ENCODE measurements around the gene IFNL1. TPM values are rescaled to one million over a fixed set of nuclear protein-coding genes. Genes with fewer than 3 reads are reported as not detected.
A peak's percentile ranks its signal among the peaks of the same experiment; 100 is the strongest.
"Not testable (repeated sequence)": the region's sequence is repeated elsewhere in the genome, so short reads cannot be mapped to it uniquely, and the experiment has no call there.

Gene IFNL1
- total RNA-seq, 1 donor from 2014 or later, result not detected

DNA sequence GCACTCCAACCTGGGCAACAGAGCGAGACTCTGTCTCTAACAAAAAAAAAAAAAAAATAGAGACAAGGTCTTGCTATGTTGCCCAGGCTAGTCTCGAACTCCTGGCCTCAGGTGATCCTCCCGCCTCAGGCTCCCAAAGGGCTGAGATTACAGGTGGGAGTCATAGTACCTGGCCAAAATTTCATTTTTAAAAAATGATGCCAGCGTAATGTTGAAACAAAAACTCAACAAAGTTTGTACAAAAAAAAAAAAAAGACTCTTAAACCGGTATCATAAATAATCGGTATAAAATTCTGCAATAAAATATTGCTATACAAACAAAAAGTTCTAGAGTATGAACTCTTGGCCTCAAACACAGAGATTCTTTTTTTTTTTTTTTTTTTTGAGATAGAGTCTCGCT is 36.1 kb downstream of the IFNL1 start:
- H3K4me1 ChIP-seq, result peaks cover 4% of the 10 kb centered on the region
- intact Hi-C loops (cut with DNase I), result no loop called here
- no peak overlapping the region for H3K27ac ChIP-seq
- no peak overlapping the region for H3K4me3 ChIP-seq
- TF ChIP-seq, protein P1, sequence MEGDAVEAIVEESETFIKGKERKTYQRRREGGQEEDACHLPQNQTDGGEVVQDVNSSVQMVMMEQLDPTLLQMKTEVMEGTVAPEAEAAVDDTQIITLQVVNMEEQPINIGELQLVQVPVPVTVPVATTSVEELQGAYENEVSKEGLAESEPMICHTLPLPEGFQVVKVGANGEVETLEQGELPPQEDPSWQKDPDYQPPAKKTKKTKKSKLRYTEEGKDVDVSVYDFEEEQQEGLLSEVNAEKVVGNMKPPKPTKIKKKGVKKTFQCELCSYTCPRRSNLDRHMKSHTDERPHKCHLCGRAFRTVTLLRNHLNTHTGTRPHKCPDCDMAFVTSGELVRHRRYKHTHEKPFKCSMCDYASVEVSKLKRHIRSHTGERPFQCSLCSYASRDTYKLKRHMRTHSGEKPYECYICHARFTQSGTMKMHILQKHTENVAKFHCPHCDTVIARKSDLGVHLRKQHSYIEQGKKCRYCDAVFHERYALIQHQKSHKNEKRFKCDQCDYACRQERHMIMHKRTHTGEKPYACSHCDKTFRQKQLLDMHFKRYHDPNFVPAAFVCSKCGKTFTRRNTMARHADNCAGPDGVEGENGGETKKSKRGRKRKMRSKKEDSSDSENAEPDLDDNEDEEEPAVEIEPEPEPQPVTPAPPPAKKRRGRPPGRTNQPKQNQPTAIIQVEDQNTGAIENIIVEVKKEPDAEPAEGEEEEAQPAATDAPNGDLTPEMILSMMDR (IDR thresholded peaks at IDR 0.05), result no peak
- TF ChIP-seq POLR2AphosphoS5 (IDR thresholded peaks at IDR 0.05; ENCODE audit: insufficient read depth in 1 of 2, low read depth in 1 of 2) (no peak), POLR2A (IDR thresholded peaks at IDR 0.05) (no peak)
- no peaks in the 10 kb centered on the region for H3K27me3 ChIP-seq
- DNase-seq (ENCODE audit: extremely low spot score in 2 of 2), result no peak
- no peaks in the 10 kb centered on the region for H3K36me3 ChIP-seq
- no peaks in the 10 kb centered on the region for H3K9me3 ChIP-seq

DNA sequence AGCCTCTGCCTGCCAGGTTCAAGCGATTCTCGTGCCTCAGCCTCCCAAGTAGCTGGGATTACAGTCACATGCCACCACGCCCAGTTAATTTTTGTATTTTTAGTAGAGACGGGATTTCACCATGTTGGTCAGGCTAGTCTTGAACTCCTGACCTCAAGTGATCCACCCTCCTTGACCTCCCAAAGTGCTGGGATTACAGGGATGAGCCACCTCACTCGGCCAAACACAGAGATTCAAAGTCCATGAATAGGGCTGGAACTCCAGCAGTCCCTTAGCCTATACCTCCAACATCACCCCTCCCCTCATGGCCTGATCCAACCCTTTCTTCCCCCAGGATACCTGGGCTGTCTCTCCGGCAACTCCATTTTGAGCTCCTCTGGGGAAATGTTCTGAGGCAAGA is 36.5 kb downstream of the IFNL1 start:
- H3K4me3 ChIP-seq; H3K9me3 ChIP-seq; H3K27ac ChIP-seq; H3K36me3 ChIP-seq; intact Hi-C loops (cut with DNase I); H3K27me3 ChIP-seq; H3K4me1 ChIP-seq; DNase-seq (ENCODE audit: extremely low spot score in 2 of 2): not testable (repeated sequence)

DNA sequence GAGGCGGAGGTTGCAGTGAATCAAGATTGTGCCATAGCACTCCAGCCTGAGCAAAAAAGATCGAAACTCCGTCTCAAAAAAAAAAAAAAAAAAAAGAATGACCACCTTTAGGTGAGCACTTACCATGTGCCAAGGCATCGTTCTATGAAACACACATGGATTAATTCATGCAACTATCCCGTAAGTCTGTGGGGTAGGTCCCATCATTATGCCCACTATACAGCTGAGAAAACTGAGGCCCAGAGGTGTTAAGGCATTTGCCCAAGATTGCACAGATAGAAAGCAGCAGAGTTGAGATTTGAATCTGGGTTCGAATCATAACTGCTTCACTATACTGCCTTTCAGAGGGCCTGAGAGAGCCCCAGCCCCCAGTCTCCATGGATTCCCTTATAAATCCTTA is 37.3 kb downstream of the IFNL1 start:
- Histone ChIP-seq H3K9me3 (no peaks in the 10 kb centered on the region), H3K4me1 (no peaks in the 10 kb centered on the region), H3K4me3 (no peak overlapping the region), H3K36me3 (no peaks in the 10 kb centered on the region), H3K27me3 (no peaks in the 10 kb centered on the region), H3K27ac (no peak overlapping the region)
- intact Hi-C loops (cut with DNase I), result no loop called here
- no peak for DNase-seq (ENCODE audit: extremely low spot score in 2 of 2)
- TF ChIP-seq POLR2A (IDR thresholded peaks at IDR 0.05), result no peak
- TF ChIP-seq, protein P1 (IDR thresholded peaks at IDR 0.05), result no peak
- TF ChIP-seq POLR2AphosphoS5 (IDR thresholded peaks at IDR 0.05; ENCODE audit: insufficient read depth in 1 of 2, low read depth in 1 of 2), result no peak

DNA sequence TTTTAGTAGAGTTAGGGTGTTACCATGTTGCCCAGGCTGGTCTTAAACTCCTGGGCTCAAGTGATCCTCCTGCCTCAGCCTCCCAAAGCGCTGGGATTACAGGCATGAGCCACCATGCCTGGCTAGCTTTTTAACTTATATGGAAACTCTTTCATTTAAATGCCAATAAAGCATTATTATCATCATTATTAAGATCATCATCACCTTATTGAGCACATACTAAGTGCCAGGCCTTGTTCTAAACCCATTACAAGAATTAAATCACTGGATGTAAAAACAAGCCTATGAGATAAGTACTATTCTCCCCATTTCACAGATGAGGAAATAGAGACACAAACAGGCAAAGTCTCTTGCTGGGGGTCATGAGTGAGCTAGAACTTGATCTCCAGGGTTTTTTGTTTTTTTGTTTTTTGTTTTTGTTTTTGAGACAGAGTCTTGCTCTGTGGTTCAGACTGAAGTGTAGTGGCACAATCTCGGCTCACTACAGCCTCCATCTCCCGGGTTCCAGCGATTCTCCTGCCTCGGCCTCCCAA is 38.3 kb downstream of the IFNL1 start:
- Histone ChIP-seq H3K27ac (peak overlapping the region; percentile 70), H3K36me3 (no peaks in the 10 kb centered on the region), H3K9me3 (no peaks in the 10 kb centered on the region), H3K4me1 (no peaks in the 10 kb centered on the region), H3K4me3 (no peak overlapping the region), H3K27me3 (no peaks in the 10 kb centered on the region)
- intact Hi-C loops (cut with DNase I), result no loop called here
- TF ChIP-seq, protein P1 (IDR thresholded peaks at IDR 0.05), result no peak
- TF ChIP-seq POLR2A (IDR thresholded peaks at IDR 0.05) (no peak), POLR2AphosphoS5 (IDR thresholded peaks at IDR 0.05; ENCODE audit: insufficient read depth in 1 of 2, low read depth in 1 of 2) (no peak)
- no peak for DNase-seq (ENCODE audit: extremely low spot score in 2 of 2)

DNA sequence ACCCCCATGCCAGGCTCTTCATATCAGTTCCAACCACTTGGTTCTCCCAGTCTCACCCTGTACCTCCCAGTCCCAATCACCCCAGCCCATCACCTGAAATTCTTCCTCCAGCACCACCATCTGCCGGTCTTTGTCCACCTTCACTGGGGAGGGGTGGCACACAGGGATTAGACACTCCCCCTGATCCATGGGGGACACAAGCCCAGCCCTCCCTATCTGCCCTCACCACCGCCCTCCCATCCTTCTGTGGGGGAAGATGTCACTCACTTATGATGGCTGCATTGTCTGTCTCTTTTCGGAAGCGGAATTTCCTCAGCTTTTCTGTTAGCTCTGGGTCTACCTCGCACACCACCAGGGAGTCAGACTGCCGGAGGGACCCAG is 39.0 kb downstream of the IFNL1 start:
- peak overlapping the region; percentile 31 to 43 for H3K4me3 ChIP-seq
- intact Hi-C loops (cut with DNase I), result no loop called here
- no peak for TF ChIP-seq POLR2AphosphoS5 (IDR thresholded peaks at IDR 0.05; ENCODE audit: insufficient read depth in 1 of 2, low read depth in 1 of 2)
- no peak for TF ChIP-seq POLR2A (IDR thresholded peaks at IDR 0.05)
- TF ChIP-seq, protein P1 (IDR thresholded peaks at IDR 0.05), result no peak
- no peak for DNase-seq (ENCODE audit: extremely low spot score in 2 of 2)
- no peaks in the 10 kb centered on the region for H3K9me3 ChIP-seq
- H3K27me3 ChIP-seq, result no peaks in the 10 kb centered on the region
- H3K4me1 ChIP-seq, result no peaks in the 10 kb centered on the region
- no peaks in the 10 kb centered on the region for H3K36me3 ChIP-seq
- H3K27ac ChIP-seq, result peak overlapping the region; percentile 70

Data from vagina (tissue), 2 donors.